ENCODE measurements around the gene NOL4L. TPM values are rescaled to one million over a fixed set of nuclear protein-coding genes. Genes with fewer than 3 reads are reported as not detected.
"Not testable (repeated sequence)": the region's sequence is repeated elsewhere in the genome, so short reads cannot be mapped to it uniquely, and the experiment has no call there.

Gene NOL4L
- total and polyA plus RNA-seq, 2 experiments from 2014 or later: 35.6 to 42.9 TPM

DNA sequence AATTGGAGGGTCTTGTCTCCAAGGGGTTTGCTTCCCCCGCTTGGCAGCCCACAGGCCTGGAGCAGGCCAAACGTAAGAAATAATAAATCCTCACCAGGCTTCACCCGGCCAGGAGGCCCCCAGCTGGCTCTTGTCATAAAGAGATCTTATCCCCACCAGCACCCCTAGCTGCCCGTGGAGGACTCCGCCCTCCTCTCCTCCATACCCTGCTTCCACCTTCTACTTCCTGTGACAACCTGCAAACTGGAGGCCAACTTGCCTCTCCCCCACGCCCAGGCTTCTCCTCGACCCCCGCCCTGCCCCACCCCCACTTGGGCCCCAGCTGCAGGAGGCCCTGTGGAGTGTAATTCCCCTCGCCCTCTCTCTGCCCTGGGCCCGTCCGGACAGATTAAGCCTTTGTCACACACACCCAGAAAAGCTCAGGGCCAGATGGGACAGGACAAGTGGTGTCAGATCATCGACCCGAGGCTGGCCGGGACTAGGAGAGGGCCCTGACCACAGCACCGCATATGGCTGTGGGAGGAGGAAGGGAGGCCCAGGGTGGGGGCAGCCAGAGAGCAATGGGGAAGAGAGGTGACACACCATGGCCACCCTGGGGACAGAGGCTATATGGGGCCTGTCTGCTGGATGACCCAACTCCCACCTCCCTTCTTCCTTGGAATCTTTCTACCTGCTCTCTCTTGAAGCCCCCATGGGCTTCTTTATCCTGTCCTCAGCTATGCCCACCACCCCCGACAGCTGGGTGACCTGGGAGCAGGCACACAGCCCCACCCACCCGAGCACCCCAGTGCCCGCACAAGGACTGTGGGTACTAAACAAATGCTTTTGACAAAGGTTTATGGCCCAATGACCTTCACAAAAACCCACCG lies 3.9 kb downstream of the NOL4L start:
- Histone ChIP-seq H3K9me3 (ENCODE audit: low read depth) (no peaks in the 10 kb centered on the region), H3K9me2 (replicated peaks; ENCODE audit: insufficient read depth) (no peaks in the 10 kb centered on the region), H3K4me3 (no peak overlapping the region), H2AFZ (no peak overlapping the region), H3K27me3 (peaks cover 8% of the 10 kb centered on the region), H3K4me2 (peak overlapping the region; percentile 100), H3K79me2 (peaks cover 52% of the 10 kb centered on the region), H3K36me3 (replicated peaks; ENCODE audit: insufficient read depth, low read depth) (no peaks in the 10 kb centered on the region), H4K20me1 (ENCODE audit: insufficient read depth, poor library complexity, severe bottlenecking) (no peaks in the 10 kb centered on the region), H3K4me1 (ENCODE audit: insufficient read depth) (peaks cover 35% of the 10 kb centered on the region), H3K27ac (peak overlapping the region; percentile 84)
- no peak for TF ChIP-seq CTCF (IDR thresholded peaks at IDR 0.05; ENCODE audit: poor library complexity)
- DNase-seq (ENCODE audit: low spot score): peak; percentile 68
- WGBS (ENCODE audit: low lambda C conversion rate, missing lambda C conversion rate): 40% methylated on average over 19 of the region's 19 CpGs

DNA sequence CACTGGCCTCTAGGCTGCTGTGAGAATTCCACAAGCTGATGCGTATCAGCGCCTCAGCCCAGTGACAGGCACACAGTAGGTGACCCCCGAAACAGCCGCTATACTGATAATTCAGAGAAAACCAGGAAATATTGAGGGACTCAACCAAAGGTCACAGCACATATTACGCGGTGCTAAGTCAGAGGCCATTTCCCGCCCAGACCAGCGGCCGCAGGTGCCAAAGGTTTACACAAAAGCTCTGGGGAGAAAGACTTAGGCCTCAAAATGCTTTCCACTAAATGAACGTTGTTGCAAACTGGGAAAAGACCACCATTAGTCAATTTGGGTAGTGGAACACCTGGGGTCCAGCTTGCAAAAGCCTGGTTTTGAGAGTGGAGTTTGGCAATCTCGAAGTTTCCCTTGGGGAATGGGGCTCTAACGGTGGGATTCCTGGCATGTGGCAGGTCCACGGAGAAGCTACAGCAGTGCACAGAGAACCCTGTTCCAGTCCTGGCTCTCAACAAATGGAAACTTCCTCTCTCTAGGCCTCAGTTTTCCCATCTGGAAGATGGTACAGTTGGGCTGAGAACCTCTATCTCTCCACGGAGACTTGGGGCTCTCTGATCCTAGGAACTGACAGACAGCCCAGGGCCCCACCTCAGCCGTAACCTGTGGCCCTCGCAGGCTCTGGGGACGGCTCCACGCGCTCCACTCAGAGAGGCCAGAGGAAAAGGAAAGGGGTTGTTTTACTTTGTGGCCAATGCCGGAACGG lies 4.7 kb downstream of the NOL4L start:
- Histone ChIP-seq H3K9me3 (ENCODE audit: low read depth) (no peaks in the 10 kb centered on the region), H3K4me2 (peak overlapping the region; percentile 100), H3K4me1 (ENCODE audit: insufficient read depth) (peaks cover 32% of the 10 kb centered on the region), H3K27ac (peak overlapping the region; percentile 84), H3K27me3 (no peaks in the 10 kb centered on the region), H2AFZ (no peak overlapping the region), H3K36me3 (replicated peaks; ENCODE audit: insufficient read depth, low read depth) (no peaks in the 10 kb centered on the region), H3K79me2 (peaks cover 60% of the 10 kb centered on the region), H4K20me1 (ENCODE audit: insufficient read depth, poor library complexity, severe bottlenecking) (no peaks in the 10 kb centered on the region), H3K9me2 (replicated peaks; ENCODE audit: insufficient read depth) (no peaks in the 10 kb centered on the region), H3K4me3 (no peak overlapping the region)
- no peak for TF ChIP-seq EZH2 (IDR thresholded peaks at IDR 0.05; ENCODE audit: borderline replicate concordance)
- no peak for TF ChIP-seq EZH2phosphoT487 (IDR thresholded peaks at IDR 0.05; ENCODE audit: low read depth, severe bottlenecking, unreplicated experiment)
- TF ChIP-seq CTCF (IDR thresholded peaks at IDR 0.05; ENCODE audit: poor library complexity): no peak
- WGBS (ENCODE audit: low lambda C conversion rate, missing lambda C conversion rate): 85% methylated on average over 21 of the region's 21 CpGs
- no peak for DNase-seq (ENCODE audit: low spot score)

DNA sequence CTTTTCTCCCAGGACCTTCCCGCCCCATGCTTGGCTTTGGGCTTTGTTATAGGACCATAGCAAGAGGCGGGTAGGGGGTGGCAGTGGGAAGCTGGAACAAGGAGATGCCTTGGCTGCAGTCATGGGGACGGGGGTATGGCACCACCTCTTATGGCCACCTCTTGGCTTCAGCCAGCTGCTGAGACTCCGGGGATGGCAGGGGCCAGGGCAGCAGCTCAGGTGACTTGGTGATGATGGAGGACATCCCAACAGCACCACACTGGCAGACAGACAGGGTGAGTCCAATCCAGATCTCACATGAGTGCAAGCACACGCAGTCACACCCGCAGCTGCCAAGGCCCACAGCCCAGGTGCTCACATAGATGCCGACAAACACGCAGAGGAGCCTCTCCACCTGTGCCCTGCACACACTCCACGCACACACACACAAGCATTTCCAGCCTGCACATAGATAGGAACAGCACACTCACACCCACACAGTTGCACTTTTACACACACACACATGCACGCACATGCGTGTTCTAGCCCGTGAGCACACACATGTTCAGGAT lies 6.2 kb downstream of the NOL4L start:
- Histone ChIP-seq H2AFZ (no peak overlapping the region), H3K9me3 (ENCODE audit: low read depth) (no peaks in the 10 kb centered on the region), H3K9me2 (replicated peaks; ENCODE audit: insufficient read depth) (no peaks in the 10 kb centered on the region), H3K36me3 (replicated peaks; ENCODE audit: insufficient read depth, low read depth) (no peaks in the 10 kb centered on the region), H3K4me2 (no peak overlapping the region), H3K4me3 (no peak overlapping the region), H4K20me1 (ENCODE audit: insufficient read depth, poor library complexity, severe bottlenecking) (no peaks in the 10 kb centered on the region), H3K4me1 (ENCODE audit: insufficient read depth) (peaks cover 46% of the 10 kb centered on the region), H3K27ac (no peak overlapping the region), H3K27me3 (no peaks in the 10 kb centered on the region), H3K79me2 (peaks cover 66% of the 10 kb centered on the region)
- WGBS (ENCODE audit: low lambda C conversion rate, missing lambda C conversion rate): 93% methylated on average over 12 of the region's 12 CpGs
- no peak for DNase-seq (ENCODE audit: low spot score)
- TF ChIP-seq EZH2 (IDR thresholded peaks at IDR 0.05; ENCODE audit: borderline replicate concordance): no peak
- no peak for TF ChIP-seq CTCF (IDR thresholded peaks at IDR 0.05; ENCODE audit: poor library complexity)
- TF ChIP-seq EZH2phosphoT487 (IDR thresholded peaks at IDR 0.05; ENCODE audit: low read depth, severe bottlenecking, unreplicated experiment): no peak

DNA sequence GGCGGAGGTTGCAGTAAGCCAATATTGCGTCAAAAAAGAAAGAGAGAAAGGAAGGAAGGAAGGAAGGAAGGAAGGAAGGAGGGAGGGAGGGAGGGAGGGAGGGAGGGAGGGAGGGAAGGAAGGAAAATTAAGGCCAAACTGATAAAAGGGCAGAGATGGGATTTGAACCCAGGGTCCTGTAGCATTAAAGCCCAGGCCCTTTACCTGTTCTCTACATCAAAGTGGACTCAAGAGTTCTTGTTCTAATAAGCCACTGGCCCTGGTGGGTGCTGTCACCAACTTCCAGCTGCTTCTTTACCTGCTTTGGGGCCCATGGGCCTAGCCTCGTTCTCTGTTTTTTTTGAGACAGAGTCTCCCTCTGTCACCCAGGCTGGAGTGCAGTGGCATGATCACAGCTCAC lies 7.1 kb downstream of the NOL4L start:
- not testable (repeated sequence) for H3K9me3 ChIP-seq (ENCODE audit: low read depth)

More for the DNA sequence above, 7.1 kb downstream of the NOL4L start:
- not testable (repeated sequence) for H3K4me3 ChIP-seq; H4K20me1 ChIP-seq (ENCODE audit: insufficient read depth, poor library complexity, severe bottlenecking); H3K9me2 ChIP-seq (replicated peaks; ENCODE audit: insufficient read depth); DNase-seq (ENCODE audit: low spot score); H3K27me3 ChIP-seq; H2AFZ ChIP-seq; H3K4me2 ChIP-seq; H3K27ac ChIP-seq; H3K36me3 ChIP-seq (replicated peaks; ENCODE audit: insufficient read depth, low read depth)
- 91% methylated on average over 3 of the region's 3 CpGs for WGBS (ENCODE audit: low lambda C conversion rate, missing lambda C conversion rate)
- peaks cover 74% of the 10 kb centered on the region for H3K79me2 ChIP-seq
- peaks cover 49% of the 10 kb centered on the region for H3K4me1 ChIP-seq (ENCODE audit: insufficient read depth)
